CD1c-positive myeloid dendritic cell (primary cell): ENCODE results near the gene INO80.

ENCODE experiments used
- DNase-seq: peaks from one replicate; pipeline ENCODE4 v3.0.0-alpha.2; 2016; ENCODE audit errors: extremely low spot score

Gene INO80

DNA sequence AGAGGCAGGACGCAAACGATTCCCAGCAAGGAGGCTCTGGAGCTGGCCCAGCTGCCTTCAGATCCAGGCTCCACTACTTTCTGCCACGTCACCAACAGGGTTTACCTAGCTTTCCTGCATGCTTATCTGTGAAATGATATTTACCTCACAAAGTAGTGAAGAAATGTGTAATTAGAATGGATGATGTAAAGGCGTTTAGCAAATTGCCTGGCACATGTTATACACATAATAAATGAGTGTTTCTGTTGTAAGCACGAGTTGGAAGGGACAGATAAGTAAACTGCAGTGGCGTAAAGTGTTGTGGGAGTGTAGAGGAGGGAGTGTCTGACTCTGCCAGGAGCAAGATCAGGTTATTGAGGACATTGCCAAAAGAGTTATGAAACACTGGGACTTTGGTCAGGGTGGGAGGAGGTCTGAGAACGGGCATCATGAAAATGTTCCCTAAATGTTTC lies 166.3 kb downstream of the INO80 start:
- no peak for DNase-seq

- DNase-seq: no peak
These were observed 167.2 kb downstream of the INO80 start for GRCh38 chr15:40948706-40949473.

GRCh38 chr15:40944510-40945296 lies 171.4 kb downstream of the INO80 start:
- DNase-seq: no peak

DNA sequence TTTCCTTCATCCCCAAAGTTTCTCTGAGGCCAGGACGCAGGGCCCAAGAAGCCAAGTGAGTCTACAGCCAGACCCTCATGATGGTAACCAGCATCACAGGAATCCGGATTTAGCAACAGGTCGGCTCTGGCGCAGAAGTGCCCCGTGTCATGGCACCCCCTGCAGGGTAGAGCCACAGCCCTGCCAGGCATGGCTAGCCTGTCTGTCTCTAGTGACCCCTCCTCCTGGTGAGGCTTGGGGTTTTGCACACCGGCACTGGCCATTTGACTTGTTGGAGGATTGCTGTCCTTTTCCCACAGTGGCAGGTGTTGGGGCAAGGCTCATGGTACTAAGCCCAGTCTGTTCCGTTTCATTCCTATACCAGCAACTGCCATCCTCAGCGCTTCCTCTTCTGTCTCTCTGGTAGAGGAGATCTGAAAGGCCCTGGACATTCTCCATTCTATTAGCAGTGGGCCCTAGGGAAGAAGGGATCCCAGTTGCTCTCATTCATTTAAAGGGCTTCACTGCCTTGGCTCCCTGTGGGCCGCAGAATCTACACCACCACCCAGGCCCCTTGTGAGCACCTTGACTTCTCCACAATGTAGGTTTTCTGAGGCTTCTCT lies 172.2 kb downstream of the INO80 start:
- no peak for DNase-seq

DNA sequence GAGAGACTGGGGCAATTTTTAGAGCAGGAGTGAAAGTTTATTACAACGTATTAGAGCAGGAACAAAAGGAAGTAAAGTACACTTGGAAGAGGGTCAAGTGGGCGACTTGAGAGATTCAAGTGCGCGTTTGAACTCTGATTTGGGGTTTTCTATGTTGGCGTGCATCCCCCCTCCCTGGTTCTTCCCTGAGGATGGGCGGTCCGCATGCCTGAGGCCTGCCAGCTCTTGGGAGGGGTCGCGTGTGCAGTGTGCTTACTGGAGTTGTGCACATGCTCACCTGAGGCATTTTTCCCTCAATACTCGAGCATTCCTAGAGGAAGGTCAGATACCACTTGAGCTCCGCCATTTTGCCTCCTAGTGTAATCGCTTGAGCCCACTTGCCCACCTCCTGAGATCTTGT lies 173.2 kb downstream of the INO80 start:
- no peak for DNase-seq

- peak; percentile 68 for DNase-seq
These were observed 173.7 kb downstream of the INO80 start for GRCh38 chr15:40942337-40942854.

GRCh38 chr15:40941528-40942336 lies 174.3 kb downstream of the INO80 start:
- DNase-seq: peak; percentile 93

- no peak for DNase-seq
These were observed 175.0 kb downstream of the INO80 start for GRCh38 chr15:40941068-40941527.

- peak; percentile 28 for DNase-seq
These were observed 175.7 kb downstream of the INO80 start for GRCh38 chr15:40940296-40940801.

GRCh38 chr15:40938536-40938870 lies 177.6 kb downstream of the INO80 start:
- no peak for DNase-seq

DNA sequence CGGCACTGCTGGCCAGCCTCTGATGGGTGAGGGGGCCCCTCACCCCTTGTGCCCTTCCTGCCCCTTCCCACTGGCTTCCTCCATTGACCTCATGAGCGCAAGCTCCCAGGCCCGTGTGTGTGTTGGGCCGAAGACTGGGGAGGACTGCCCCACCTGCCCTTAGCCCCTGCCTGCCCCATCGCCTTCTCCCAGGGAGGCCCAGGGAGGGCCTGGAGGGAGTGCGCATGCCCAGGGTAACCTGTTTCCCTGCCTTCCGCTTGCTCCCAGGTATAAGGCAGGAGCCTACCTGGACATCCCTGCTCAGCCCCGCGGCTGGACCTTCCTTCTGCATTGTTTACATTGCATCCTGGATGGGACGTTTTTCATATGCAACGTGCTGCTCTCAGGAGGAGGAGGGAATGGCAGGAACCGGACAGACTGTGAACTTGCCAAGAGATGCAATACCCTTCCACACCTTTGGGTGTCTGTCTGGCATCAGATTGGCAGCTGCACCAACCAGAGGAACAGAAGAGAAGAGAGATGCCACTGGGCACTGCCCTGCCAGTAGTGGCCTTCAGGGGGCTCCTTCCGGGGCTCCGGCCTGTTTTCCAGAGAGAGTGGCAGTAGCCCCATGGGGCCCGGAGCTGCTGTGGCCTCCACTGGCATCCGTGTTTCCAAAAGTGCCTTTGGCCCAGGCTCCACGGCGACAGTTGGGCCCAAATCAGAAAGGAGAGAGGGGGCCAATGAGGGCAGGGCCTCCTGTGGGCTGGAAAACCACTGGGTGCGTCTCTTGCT lies 178.1 kb downstream of the INO80 start:
- no peak for DNase-seq

DNA sequence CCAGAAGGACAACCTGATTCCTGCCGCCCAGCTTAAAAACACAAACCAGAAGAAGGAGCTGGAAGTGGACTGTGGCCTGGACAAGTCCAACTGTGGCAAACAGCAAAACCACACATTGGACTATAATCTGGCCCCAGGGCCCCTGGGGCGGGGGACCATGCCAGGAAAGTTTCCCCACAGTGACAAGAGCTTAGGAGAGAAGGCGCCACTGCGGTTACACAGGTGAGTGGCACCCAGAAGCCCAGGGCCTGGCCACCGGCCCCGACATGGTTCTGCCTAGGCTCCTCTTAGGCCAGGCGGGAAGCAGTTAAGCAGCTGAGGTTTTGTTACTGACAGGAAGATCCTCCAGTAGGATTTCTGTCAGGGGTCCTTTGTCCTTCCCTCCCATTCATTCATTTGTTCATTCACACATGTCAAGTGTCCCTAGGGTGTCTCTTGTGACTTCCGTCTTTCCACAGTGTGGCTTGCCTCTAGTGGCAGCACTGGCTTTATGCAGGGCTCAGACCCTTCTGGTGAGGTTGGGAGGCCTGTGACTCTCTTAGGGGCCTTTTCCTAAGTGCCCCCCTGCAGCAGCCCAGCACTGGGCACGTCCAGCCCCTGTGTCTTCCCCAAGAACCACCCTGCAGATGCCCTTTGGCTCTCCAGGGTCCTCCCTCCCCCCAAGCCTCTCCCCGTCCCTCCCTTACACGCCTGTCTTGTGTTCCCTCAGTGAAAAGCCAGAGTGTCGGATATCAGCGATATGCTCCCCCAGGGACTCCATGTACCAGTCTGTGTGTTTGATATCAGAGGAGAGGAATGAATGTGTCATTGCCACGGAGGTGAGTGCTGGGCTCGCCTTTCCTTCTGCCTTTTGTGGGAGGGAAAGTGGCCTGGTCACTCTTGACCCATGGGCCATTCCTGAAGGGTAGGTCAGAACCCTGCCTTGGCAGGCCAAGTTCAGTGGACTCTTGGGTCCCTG lies 179.1 kb downstream of the INO80 start:
- no peak for DNase-seq

DNA sequence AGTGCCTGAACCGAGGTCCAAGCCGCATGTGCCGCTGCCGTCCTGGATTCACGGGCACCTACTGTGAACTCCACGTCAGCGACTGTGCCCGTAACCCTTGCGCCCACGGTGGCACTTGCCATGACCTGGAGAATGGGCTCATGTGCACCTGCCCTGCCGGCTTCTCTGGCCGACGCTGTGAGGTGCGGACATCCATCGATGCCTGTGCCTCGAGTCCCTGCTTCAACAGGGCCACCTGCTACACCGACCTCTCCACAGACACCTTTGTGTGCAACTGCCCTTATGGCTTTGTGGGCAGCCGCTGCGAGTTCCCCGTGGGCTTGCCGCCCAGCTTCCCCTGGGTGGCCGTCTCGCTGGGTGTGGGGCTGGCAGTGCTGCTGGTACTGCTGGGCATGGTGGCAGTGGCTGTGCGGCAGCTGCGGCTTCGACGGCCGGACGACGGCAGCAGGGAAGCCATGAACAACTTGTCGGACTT lies 179.8 kb downstream of the INO80 start:
- no peak for DNase-seq

DNA sequence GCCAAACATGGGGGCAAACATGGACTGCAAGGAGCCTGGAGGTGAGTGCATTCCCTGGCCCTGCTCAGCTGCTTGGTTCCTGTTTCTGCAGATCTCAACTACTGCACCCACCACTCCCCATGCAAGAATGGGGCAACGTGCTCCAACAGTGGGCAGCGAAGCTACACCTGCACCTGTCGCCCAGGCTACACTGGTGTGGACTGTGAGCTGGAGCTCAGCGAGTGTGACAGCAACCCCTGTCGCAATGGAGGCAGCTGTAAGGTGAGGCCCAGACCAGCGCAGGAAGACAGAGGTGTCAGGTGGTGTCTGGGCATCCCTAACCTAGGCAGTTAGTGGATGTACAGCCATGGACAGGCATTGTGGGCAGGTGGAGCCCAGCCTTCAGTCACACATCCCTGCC lies 181.6 kb downstream of the INO80 start:
- no peak for DNase-seq

DNA sequence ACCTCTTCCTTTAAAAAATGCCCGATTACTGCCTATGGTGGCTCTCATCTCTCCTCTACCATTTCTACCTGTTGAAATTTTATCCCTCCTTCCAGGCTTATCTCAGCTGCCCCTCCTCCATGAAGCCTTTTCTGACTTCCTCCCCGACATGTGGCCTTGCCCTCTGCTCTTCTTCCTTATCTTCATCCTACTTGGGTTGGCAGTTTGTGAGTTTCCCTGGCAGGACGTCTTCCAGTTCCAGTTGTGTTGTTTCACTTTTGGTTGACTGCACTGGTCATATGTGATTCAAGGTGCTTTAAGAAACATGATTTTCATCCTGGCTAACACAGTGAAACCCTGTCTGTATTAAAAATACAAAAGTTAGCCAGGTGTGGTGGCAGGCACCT lies 182.6 kb downstream of the INO80 start:
- DNase-seq: no peak

DNA sequence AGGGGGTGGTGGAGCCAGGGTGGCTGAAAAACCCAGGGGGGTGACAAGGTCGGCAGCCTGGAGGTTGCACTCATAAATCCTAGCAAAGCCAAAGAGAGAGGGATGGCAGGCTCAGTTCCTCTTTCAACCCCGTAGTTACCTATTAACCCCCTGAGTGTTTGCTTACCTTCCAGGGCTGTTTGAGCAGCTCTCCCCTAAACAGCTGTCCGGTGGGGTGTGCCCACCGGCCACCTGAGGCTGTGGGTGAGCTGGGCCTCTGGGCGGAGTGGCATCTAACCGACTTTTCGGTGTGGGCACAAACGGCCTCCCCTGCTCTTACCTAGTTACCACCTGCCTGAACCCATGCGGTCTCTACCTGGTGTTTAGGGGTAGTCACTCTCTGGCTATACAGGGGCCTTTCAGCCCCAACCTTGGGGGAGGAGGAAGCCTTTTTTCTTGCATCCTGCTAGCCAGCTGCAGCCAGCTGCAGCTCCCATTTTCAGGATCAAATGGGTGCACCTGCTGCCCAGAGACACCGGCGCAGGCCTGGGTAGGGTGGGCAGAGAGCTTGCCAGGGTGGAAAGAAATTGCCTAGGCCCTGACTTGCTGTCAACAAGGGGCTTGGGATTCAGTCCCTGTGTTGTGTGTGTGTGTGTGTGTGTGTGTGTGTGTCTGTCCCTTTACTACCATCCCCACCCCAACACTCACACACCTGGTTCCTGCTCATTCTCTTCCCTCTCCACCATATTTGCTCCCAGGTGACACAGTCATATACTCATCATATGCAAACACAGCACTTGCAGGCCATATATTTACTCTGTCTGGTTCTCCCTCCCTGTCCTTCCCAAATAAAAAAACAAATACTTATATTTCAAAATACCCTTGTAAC lies 183.2 kb downstream of the INO80 start:
- no peak for DNase-seq

DNA sequence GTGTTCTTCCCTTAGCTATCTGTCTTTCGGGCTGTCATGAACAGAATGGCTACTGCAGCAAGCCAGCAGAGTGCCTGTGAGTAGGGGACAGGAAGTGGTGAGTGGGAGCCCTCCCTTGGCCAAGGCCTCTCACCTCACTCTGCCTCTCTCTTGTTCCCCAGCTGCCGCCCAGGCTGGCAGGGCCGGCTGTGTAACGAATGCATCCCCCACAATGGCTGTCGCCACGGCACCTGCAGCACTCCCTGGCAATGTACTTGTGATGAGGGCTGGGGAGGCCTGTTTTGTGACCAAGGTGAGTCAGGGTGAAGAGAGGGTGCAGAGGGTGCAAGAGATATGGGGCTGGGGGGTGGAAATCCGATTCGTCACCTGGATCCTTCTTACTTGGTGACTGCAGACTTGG lies 183.9 kb downstream of the INO80 start:
- DNase-seq: no peak
